ENCODE data around the gene AOAH.
"Not testable (repeated sequence)": the region's sequence is repeated elsewhere in the genome, so short reads cannot be mapped to it uniquely, and the experiment has no call there.

The AOAH gene

GRCh38 chr7:36654436-36654835, 69.9 kb downstream of the AOAH start:
- DNase-seq: no peak

- DNase-seq: no peak
Measured at GRCh38 chr7:36653663-36654355, 70.5 kb downstream of the AOAH start.

GRCh38 chr7:36653008-36653662, 71.2 kb downstream of the AOAH start:
- no peak for DNase-seq

GRCh38 chr7:36652431-36652830, 71.9 kb downstream of the AOAH start:
- DNase-seq: no peak

GRCh38 chr7:36651404-36651803, 72.9 kb downstream of the AOAH start:
- no peak for DNase-seq

- DNase-seq: no peak
Measured at GRCh38 chr7:36650766-36651312, 73.5 kb downstream of the AOAH start.

GRCh38 chr7:36650320-36650719, 74.0 kb downstream of the AOAH start:
- no peak for DNase-seq

GRCh38 chr7:36649319-36649718, 75.0 kb downstream of the AOAH start:
- DNase-seq: not testable (repeated sequence)

GRCh38 chr7:36648441-36648840, 75.9 kb downstream of the AOAH start:
- DNase-seq: no peak

GRCh38 chr7:36644625-36645422, 79.5 kb downstream of the AOAH start:
- no peak for DNase-seq

GRCh38 chr7:36642414-36642813, 81.9 kb downstream of the AOAH start:
- DNase-seq: no peak

- no peak for DNase-seq
Measured at GRCh38 chr7:36642010-36642409, 82.3 kb downstream of the AOAH start.

GRCh38 chr7:36640682-36641081, 83.6 kb downstream of the AOAH start:
- DNase-seq: no peak

GRCh38 chr7:36639826-36640225, 84.5 kb downstream of the AOAH start:
- no peak for DNase-seq

- DNase-seq: no peak
Measured at GRCh38 chr7:36638586-36639263, 85.6 kb downstream of the AOAH start.

- no peak for DNase-seq
Measured at GRCh38 chr7:36638140-36638539, 86.2 kb downstream of the AOAH start.

- DNase-seq: no peak
Measured at GRCh38 chr7:36637417-36637816, 86.9 kb downstream of the AOAH start.

- DNase-seq: no peak
Measured at GRCh38 chr7:36636126-36636525, 88.2 kb downstream of the AOAH start.

GRCh38 chr7:36635091-36635490, 89.2 kb downstream of the AOAH start:
- no peak for DNase-seq

GRCh38 chr7:36633377-36633776, 90.9 kb downstream of the AOAH start:
- DNase-seq: no peak

- DNase-seq: no peak
Measured at GRCh38 chr7:36630112-36630650, 94.1 kb downstream of the AOAH start.

GRCh38 chr7:36629351-36629750, 94.9 kb downstream of the AOAH start:
- no peak for DNase-seq

GRCh38 chr7:36627836-36628235, 96.5 kb downstream of the AOAH start:
- no peak for DNase-seq

Measured in activated naive CD4-positive, alpha-beta T cell treated with anti-CD3 and anti-CD28 coated beads, Interleukin-2, amount 50 U/mL, for 16 hours (primary cell).